Neuronal stem cell (in vitro differentiated cells): ENCODE data around the gene SNAI1.

ENCODE experiments used
- DNase-seq: peaks from one replicate; pipeline ENCODE4 v3.0.0-alpha.2; 2013; ENCODE audit warnings: low spot score
- H2AFZ ChIP-seq: one replicate; pipeline ENCODE4 v1.6.1; 2013; ENCODE audit warnings: mild to moderate bottlenecking, low read length, inconsistent platforms
- H2AK5ac ChIP-seq: 2 replicates; pipeline ENCODE4 v1.6.1; 2013; ENCODE audit warnings: low read depth, mild to moderate bottlenecking, inconsistent platforms, low read length, moderate library complexity, mixed read lengths
- H2BK120ac ChIP-seq: 2 replicates; pipeline ENCODE4 v1.6.1; 2013; ENCODE audit warnings: low read depth, mild to moderate bottlenecking, inconsistent platforms, low read length, moderate library complexity, mixed read lengths
- H2BK12ac ChIP-seq: one replicate; pipeline ENCODE4 v1.6.1; 2013; ENCODE audit warnings: low read length, inconsistent platforms
- H2BK15ac ChIP-seq: 2 replicates; pipeline ENCODE4 v1.6.1; 2013; ENCODE audit warnings: mild to moderate bottlenecking, low read length, inconsistent platforms, mixed read lengths
- H2BK5ac ChIP-seq: one replicate; pipeline ENCODE4 v1.6.1; 2013; ENCODE audit warnings: inconsistent platforms, mild to moderate bottlenecking, low read length, moderate library complexity
- H3K14ac ChIP-seq: one replicate; pipeline ENCODE4 v1.6.1; 2013; ENCODE audit warnings: low read length, inconsistent platforms
- H3K18ac ChIP-seq: 2 replicates; pipeline ENCODE4 v1.6.1; 2013; ENCODE audit warnings: low read length, inconsistent platforms
- H3K23ac ChIP-seq: 2 replicates; pipeline ENCODE4 v1.6.1; 2013; ENCODE audit warnings: low read depth, mild to moderate bottlenecking, mixed read lengths, low read length, inconsistent platforms; ENCODE audit not compliant: poor library complexity
- H3K27ac ChIP-seq: replicated peaks from 3 replicates; pipeline ENCODE4 v1.5.1; 2013; ENCODE audit warnings: low read length, inconsistent platforms
- H3K27me3 ChIP-seq, 3 experiments: 2 replicates each; pipeline ENCODE4 v1.6.1; 2013; ENCODE audit warnings: low read length in 3 of 3, mild to moderate bottlenecking in 2 of 3, inconsistent platforms in 1 of 3, low read depth in 1 of 3, mixed read lengths in 1 of 3, moderate library complexity in 1 of 3; ENCODE audit not compliant: control insufficient read depth in 3 of 3, insufficient read depth in 3 of 3
- H3K36me3 ChIP-seq, 2 donors: replicated peaks in 1 of 2; 2 replicates each; pipeline ENCODE4 v1.6.1; 2013; ENCODE audit warnings: low read length in 2 of 2; ENCODE audit not compliant: control insufficient read depth in 2 of 2, insufficient read depth in 2 of 2
- H3K4ac ChIP-seq: 2 replicates; pipeline ENCODE4 v1.6.1; 2013; ENCODE audit warnings: inconsistent platforms, mild to moderate bottlenecking, low read length, moderate library complexity
- H3K4me1 ChIP-seq, 2 donors: 1 replicate in 1 of 2; 2 replicates in 1 of 2; pipeline ENCODE4 v1.6.1; 2013; ENCODE audit warnings: low read length in 2 of 2, low read depth in 1 of 2; ENCODE audit not compliant: control insufficient read depth in 2 of 2, insufficient read depth in 1 of 2
- H3K4me2 ChIP-seq: one replicate; pipeline ENCODE4 v1.6.1; 2013; ENCODE audit warnings: mild to moderate bottlenecking, low read length, inconsistent platforms; ENCODE audit not compliant: insufficient read depth, poor library complexity, severe bottlenecking
- H3K4me3 ChIP-seq, 2 donors: 2 replicates each; pipeline ENCODE4 v1.5.1; 2013; ENCODE audit warnings: low read length in 2 of 2, mild to moderate bottlenecking in 2 of 2, inconsistent platforms in 1 of 2, moderate library complexity in 1 of 2
- H3K79me1 ChIP-seq: one replicate; pipeline ENCODE4 v1.6.1; 2013; ENCODE audit warnings: low read depth, mild to moderate bottlenecking, inconsistent platforms, low read length, moderate library complexity
- H3K9ac ChIP-seq: one replicate; pipeline ENCODE4 v1.6.1; 2013; ENCODE audit warnings: mild to moderate bottlenecking, low read depth, low read length, inconsistent platforms; ENCODE audit not compliant: poor library complexity
- H3K9me3 ChIP-seq, 2 donors: replicated peaks in 1 of 2; 2 replicates each; pipeline versions ENCODE3 to v1.6.1; 2013; ENCODE audit warnings: low read length in 2 of 2, mild to moderate bottlenecking in 2 of 2, inconsistent platforms in 1 of 2, low read depth in 1 of 2, mixed read lengths in 1 of 2, moderate library complexity in 1 of 2; ENCODE audit not compliant: control insufficient read depth in 2 of 2, insufficient read depth in 1 of 2
- H4K8ac ChIP-seq: one replicate; pipeline ENCODE4 v1.6.1; 2013; ENCODE audit warnings: low read depth, mild to moderate bottlenecking, inconsistent platforms, low read length, moderate library complexity
- H4K91ac ChIP-seq: one replicate; pipeline ENCODE4 v1.6.1; 2013; ENCODE audit warnings: low read length, low read depth, mild to moderate bottlenecking, inconsistent platforms; ENCODE audit not compliant: poor library complexity
- WGBS, 2 donors: extraction: QIAGEN DNeasy Blood & Tissue Kit; methylation state at CpG; one replicate each; pipeline ENCODE4 v1.1.7; 2013; ENCODE audit warnings: missing lambda C conversion rate in 2 of 2, mixed read lengths in 1 of 2; ENCODE audit not compliant: insufficient read length in 2 of 2, insufficient replicate concordance in 1 of 2; ENCODE audit errors: extremely low coverage in 2 of 2; 5-methylcytosine and 5-hydroxymethylcytosine counted together

SNAI1 gene

DNA sequence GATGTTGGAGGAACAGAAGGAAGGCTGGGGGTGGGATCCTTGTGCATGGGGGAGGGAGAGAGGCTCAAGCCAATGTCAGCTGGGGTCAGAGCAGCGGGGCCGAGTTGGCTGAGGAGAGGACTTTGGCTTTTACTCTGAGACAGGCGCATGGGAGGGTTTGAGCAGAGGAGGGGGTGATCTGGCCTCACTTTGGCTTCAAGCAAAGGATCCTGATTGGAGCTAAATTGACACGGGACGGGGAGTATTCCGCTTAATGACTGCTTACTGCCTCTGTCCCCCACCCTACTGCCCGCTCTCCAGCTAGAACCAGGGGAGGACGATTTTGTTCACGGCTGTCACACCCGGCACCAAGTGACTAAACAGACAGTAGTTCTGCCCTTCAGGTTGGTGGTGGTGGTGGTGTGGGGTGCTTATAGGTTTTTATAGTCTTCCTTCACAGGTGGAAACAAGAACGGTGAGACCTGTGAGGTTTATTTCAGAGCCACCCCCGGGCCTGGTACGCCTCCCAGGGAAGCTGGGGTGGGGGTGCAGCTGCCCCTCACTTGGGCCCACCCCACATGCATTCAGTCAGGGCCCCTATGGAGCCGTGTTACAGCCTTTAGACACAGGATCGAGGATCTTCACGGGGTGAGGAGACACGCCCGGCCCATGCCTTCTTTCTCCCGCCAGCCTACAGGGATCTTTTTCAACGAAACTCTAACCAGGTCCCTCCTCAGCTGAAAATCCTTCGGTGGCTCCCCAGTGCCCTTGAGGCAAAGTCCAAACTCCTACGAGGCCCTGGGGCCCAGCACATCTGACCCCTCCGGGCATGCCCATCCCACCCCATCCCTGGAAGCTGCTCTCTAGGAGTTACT, 1.3 kb upstream of the SNAI1 start:
- H2AFZ ChIP-seq, result peak overlapping the region; percentile 92
- H3K18ac ChIP-seq, result peak overlapping the region; percentile 87
- peak overlapping the region; percentile 51 for H3K9ac ChIP-seq
- H3K4me3 ChIP-seq, result no peak overlapping the region
- no peak overlapping the region for H4K91ac ChIP-seq
- H2BK15ac ChIP-seq, result peak overlapping the region; percentile 61
- H3K36me3 ChIP-seq, result peaks cover 1 to 17% of the 10 kb centered on the region in 2 donors
- H3K27me3 ChIP-seq, result peaks cover 2 to 29% (median 15%) of the 10 kb centered on the region in 3 experiments
- H3K4me1 ChIP-seq, result peaks cover 14 to 31% of the 10 kb centered on the region in 2 donors
- H2BK120ac ChIP-seq, result no peak overlapping the region
- no peak overlapping the region for H3K4me2 ChIP-seq
- peak overlapping the region; percentile 3 for H3K14ac ChIP-seq
- H3K4ac ChIP-seq, result no peak overlapping the region
- H2BK5ac ChIP-seq, result no peak overlapping the region
- H2BK12ac ChIP-seq, result no peak overlapping the region
- H3K9me3 ChIP-seq, result no peaks in the 10 kb centered on the region
- no peak overlapping the region for H3K23ac ChIP-seq
- no peak overlapping the region for H4K8ac ChIP-seq
- no peak for DNase-seq
- H2AK5ac ChIP-seq, result peak overlapping the region; percentile 5
- WGBS, 2 donors, result no CpG with 5 or more reads among the region's 23 CpGs
- peaks cover 3% of the 10 kb centered on the region for H3K79me1 ChIP-seq
- H3K27ac ChIP-seq, result no peak overlapping the region

GRCh38 chr20:49982072-49982345, 771 bp upstream of the SNAI1 start:
- Histone ChIP-seq H3K4me1 (peaks cover 14 to 31% of the 10 kb centered on the region in 2 donors), H3K23ac (peak overlapping the region; percentile 63), H2AK5ac (peak overlapping the region; percentile 5), H4K91ac (no peak overlapping the region), H3K9ac (peak overlapping the region; percentile 24), H3K79me1 (peaks cover 3% of the 10 kb centered on the region), H3K4ac (no peak overlapping the region), H3K18ac (peak overlapping the region; percentile 87), H3K4me2 (peak overlapping the region; percentile 80), H3K36me3 (peaks cover 1 to 19% of the 10 kb centered on the region in 2 donors), H3K14ac (no peak overlapping the region), H2BK15ac (no peak overlapping the region), H3K27ac (no peak overlapping the region), H3K4me3 (peak overlapping the region; percentile 43 to 72), H3K27me3 (peaks cover 2 to 29% (median 15%) of the 10 kb centered on the region in 3 experiments), H2BK12ac (no peak overlapping the region), H4K8ac (no peak overlapping the region), H3K9me3 (no peaks in the 10 kb centered on the region), H2AFZ (peak overlapping the region; percentile 92), H2BK120ac (no peak overlapping the region), H2BK5ac (no peak overlapping the region)
- no peak for DNase-seq
- WGBS, 2 donors, result no CpG with 5 or more reads among the region's 12 CpGs

- H2BK12ac ChIP-seq, result peak overlapping the region; percentile 66
- no peak overlapping the region for H3K4ac ChIP-seq
- no peak overlapping the region for H4K8ac ChIP-seq
- peak overlapping the region; percentile 85 for H3K9ac ChIP-seq
- peak overlapping the region; percentile 75 to 78 for H3K4me3 ChIP-seq
- peak overlapping the region; percentile 52 for H2BK15ac ChIP-seq
- peaks cover 2 to 29% (median 15%) of the 10 kb centered on the region in 3 experiments for H3K27me3 ChIP-seq
- no peaks in the 10 kb centered on the region for H3K9me3 ChIP-seq
- peak overlapping the region; percentile 87 for H3K4me2 ChIP-seq
- peak overlapping the region; percentile 77 for H2AK5ac ChIP-seq
- no peak for DNase-seq
- peaks cover 3% of the 10 kb centered on the region for H3K79me1 ChIP-seq
- H4K91ac ChIP-seq, result no peak overlapping the region
- peak overlapping the region; percentile 38 for H2BK120ac ChIP-seq
- H3K4me1 ChIP-seq, result peaks cover 15 to 39% of the 10 kb centered on the region in 2 donors
- H3K23ac ChIP-seq, result peak overlapping the region; percentile 99
- peak overlapping the region; percentile 83 for H3K14ac ChIP-seq
- H3K36me3 ChIP-seq, result peaks cover 1 to 32% of the 10 kb centered on the region in 2 donors
- peak overlapping the region; percentile 85 for H2AFZ ChIP-seq
- H3K27ac ChIP-seq, result no peak overlapping the region
- no CpG with 5 or more reads among the region's 24 CpGs for WGBS, 2 donors
- peak overlapping the region; percentile 19 for H2BK5ac ChIP-seq
- H3K18ac ChIP-seq, result peak overlapping the region; percentile 94
Measured at GRCh38 chr20:49983123-49983847, 505 bp downstream of the SNAI1 start.
